DOHH2 (cell line): ENCODE data around the gene DGUOK.

Source experiments
- EZH2phosphoT487 ChIP-seq: fragments of 200-600 bp; sonication (generic); IDR thresholded peaks from 2 replicates; pipeline ENCODE4 v1.6.1; 2017; ENCODE audit warnings: borderline replicate concordance, mild to moderate bottlenecking, antibody characterized with exemption, low read length, moderate library complexity, mixed read lengths
- TF ChIP-seq, protein P1 (sequence below): fragments of 200-600 bp; sonication (generic); IDR thresholded peaks from one replicate; pipeline ENCODE4 v1.5.1; 2014; ENCODE audit warnings: antibody characterized with exemption, mild to moderate bottlenecking, low read depth, low read length; ENCODE audit not compliant: poor library complexity, severe bottlenecking

DNA sequence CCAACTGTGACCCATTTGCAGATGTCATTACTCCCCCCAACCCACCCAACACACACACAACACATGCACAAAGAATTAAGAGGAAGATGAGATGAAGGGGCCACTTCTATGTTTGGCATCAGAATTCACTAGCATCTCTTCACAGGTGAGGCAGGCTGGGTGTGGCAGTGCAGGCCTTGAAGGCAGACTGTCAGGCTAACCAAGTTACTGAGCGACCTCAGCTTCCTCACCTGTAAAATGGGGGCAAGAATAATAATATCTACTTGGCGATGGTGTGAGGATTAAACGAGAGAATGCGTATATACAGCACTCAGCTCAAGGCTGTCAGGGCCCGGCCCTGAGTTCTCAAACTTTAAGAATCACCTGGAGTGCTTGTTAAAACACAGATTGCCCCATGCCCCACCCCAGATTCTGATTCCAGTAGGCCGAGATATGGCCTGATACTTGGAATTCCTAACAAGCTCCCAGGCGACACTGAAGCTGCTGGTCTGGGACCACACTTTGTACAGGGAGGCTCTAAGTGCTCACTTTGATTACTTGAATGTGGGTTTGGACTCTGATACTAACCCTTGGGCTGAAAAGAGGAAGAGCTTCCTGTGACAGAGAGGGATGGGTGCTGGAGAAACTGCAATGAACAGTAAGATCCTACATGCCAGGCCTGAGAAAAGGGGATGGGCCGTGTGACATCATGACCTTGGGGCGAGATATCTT lies 32.8 kb upstream of the DGUOK start:
- TF ChIP-seq, protein P1, sequence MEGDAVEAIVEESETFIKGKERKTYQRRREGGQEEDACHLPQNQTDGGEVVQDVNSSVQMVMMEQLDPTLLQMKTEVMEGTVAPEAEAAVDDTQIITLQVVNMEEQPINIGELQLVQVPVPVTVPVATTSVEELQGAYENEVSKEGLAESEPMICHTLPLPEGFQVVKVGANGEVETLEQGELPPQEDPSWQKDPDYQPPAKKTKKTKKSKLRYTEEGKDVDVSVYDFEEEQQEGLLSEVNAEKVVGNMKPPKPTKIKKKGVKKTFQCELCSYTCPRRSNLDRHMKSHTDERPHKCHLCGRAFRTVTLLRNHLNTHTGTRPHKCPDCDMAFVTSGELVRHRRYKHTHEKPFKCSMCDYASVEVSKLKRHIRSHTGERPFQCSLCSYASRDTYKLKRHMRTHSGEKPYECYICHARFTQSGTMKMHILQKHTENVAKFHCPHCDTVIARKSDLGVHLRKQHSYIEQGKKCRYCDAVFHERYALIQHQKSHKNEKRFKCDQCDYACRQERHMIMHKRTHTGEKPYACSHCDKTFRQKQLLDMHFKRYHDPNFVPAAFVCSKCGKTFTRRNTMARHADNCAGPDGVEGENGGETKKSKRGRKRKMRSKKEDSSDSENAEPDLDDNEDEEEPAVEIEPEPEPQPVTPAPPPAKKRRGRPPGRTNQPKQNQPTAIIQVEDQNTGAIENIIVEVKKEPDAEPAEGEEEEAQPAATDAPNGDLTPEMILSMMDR: no peak
- no peak for TF ChIP-seq EZH2phosphoT487
